Peyer's patch (tissue), 4 donors: Measurements from ENCODE around the gene PLA2G4B. TPM values are rescaled to one million over a fixed set of nuclear protein-coding genes. Genes with fewer than 3 reads are reported as not detected.

Experiments used
- DNase-seq, 3 donors: peaks; one replicate each; pipeline ENCODE4 v3.0.0-alpha.2; 2017 to 2019
- H3K27ac ChIP-seq, 4 donors: fragments of 200-600 bp; sonication (generic); one replicate each; pipeline ENCODE4 v1.5.1; 2016 to 2019
- H3K27me3 ChIP-seq, 2 donors: fragments of 200-600 bp; sonication (generic); one replicate each; pipeline ENCODE4 v1.5.1; 2019
- H3K36me3 ChIP-seq, 3 donors: fragments of 200-600 bp; sonication (generic); one replicate each; pipeline ENCODE4 v1.5.1; 2016 to 2019
- H3K4me1 ChIP-seq, 4 donors: fragments of 200-600 bp; sonication (generic); one replicate each; pipeline ENCODE4 v1.5.1; 2016 to 2019
- H3K4me3 ChIP-seq, 4 donors: fragments of 200-600 bp; sonication (generic); 1 replicate in 3 of 4; 2 replicates in 1 of 4; pipeline ENCODE4 v1.5.1; 2016 to 2019; ENCODE audit warnings: mild to moderate bottlenecking in 1 of 4
- H3K9me3 ChIP-seq, 4 donors: fragments of 200-600 bp; sonication (generic); one replicate each; pipeline ENCODE4 v1.5.1; 2016 to 2019; ENCODE audit warnings: mild to moderate bottlenecking in 1 of 4
- CTCF ChIP-seq, 6 experiments: fragments of 450-650 bp in 4 of 6; fragments of 200-600 bp in 2 of 6; sonication (generic) in 1 of 6; IDR thresholded peaks; one replicate each; pipeline ENCODE4 v1.5.1; 2017 to 2019; ENCODE audit warnings: antibody characterized with exemption in 6 of 6, mild to moderate bottlenecking in 3 of 6, moderate library complexity in 1 of 6
- POLR2A ChIP-seq, 2 donors: fragments of 450-650 bp; IDR thresholded peaks; one replicate each; pipeline ENCODE4 v1.5.1; 2017; ENCODE audit warnings: antibody characterized with exemption in 2 of 2, mild to moderate bottlenecking in 2 of 2, moderate library complexity in 2 of 2
- total RNA-seq, 4 donors: library from RNA; depleted of rRNA; stranded (reverse); fragments of >200 nt; gene quantifications; one replicate each; pipeline ENCODE4 v1.1.0, GENCODE V29; 2016

Gene PLA2G4B
- total RNA-seq, 4 donors from 2014 or later: 7.2 to 15.3 (median 13.3) TPM

GRCh38 chr15:41853831-41854230 is 15.2 kb downstream of the PLA2G4B start:
- no peak for DNase-seq
- Histone ChIP-seq H3K9me3 (no peaks in the 10 kb centered on the region), H3K27me3 (no peaks in the 10 kb centered on the region), H3K27ac (no peak overlapping the region), H3K4me3 (no peak overlapping the region), H3K36me3 (no peaks in the 10 kb centered on the region), H3K4me1 (no peaks in the 10 kb centered on the region)
- TF ChIP-seq CTCF (IDR thresholded peaks at IDR 0.05): no peak
- no peak for TF ChIP-seq POLR2A (IDR thresholded peaks at IDR 0.05)

GRCh38 chr15:41854443-41854842 is 15.8 kb downstream of the PLA2G4B start:
- no peak for DNase-seq
- no peak overlapping the region for H3K27ac ChIP-seq
- H3K36me3 ChIP-seq: no peaks in the 10 kb centered on the region
- no peaks in the 10 kb centered on the region for H3K4me1 ChIP-seq
- H3K27me3 ChIP-seq: no peaks in the 10 kb centered on the region
- H3K4me3 ChIP-seq: no peak overlapping the region
- no peaks in the 10 kb centered on the region for H3K9me3 ChIP-seq
- TF ChIP-seq CTCF (IDR thresholded peaks at IDR 0.05): no peak
- TF ChIP-seq POLR2A (IDR thresholded peaks at IDR 0.05): no peak

DNA sequence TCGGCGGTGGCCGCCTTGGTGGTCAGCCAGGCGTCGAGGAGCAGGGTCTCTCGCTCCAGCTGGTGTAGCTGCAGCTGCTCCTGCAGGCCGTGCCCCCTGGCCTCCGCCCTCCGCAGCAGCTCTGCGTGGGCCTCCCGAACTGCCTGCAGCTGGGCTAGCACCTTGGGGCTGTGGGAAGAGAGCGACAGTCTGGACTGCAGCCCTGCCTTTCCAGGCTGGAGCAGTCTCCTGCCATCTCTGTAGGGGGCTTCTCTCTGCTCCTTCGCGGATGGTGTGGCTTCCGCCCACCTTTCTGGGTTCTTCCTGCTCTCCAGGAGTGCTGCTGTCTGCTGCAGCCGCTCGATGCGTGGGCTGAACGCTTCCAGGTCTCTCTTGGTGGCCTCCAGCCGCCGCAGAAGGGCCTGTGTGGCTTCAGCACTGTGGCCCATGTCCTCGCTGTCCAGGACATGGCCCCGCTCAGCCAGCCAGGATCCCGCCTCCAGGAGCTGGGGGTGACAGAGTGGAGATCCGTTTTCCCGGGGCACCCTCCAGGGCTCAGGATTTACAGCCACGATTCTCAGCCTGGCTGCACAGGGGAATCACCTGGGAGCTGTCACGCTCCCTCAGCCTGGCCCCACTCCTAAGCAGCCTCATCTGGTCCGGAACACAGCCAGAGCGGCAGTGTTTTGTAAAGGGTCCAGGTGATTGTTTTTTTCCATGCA is 16.8 kb downstream of the PLA2G4B start:
- H3K27me3 ChIP-seq: no peaks in the 10 kb centered on the region
- H3K36me3 ChIP-seq: no peaks in the 10 kb centered on the region
- no peak for DNase-seq
- TF ChIP-seq CTCF (IDR thresholded peaks at IDR 0.05): no peak
- no peak for TF ChIP-seq POLR2A (IDR thresholded peaks at IDR 0.05)
- H3K27ac ChIP-seq: no peak overlapping the region
- H3K4me1 ChIP-seq: no peaks in the 10 kb centered on the region
- H3K4me3 ChIP-seq: no peak overlapping the region
- no peaks in the 10 kb centered on the region for H3K9me3 ChIP-seq

DNA sequence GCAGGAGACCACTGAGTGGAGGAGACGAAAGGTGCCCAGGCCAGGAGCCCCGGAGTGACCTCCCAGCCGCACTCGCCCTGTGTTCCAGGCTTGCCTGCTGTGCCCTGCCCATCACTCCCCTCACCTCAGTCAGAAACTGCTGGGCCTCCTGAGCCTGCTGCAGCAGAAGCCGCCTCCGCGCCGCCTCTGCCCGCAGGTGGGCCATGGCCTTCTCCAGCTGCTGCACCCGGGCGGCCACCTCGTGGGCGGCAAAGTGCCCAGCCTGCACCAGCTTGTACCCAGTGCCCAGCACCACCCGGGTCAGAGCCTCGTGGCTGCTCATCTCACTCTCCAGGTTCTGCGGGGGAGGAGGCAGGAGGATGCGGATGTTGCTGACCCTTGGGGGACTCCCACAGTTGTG is 17.6 kb downstream of the PLA2G4B start:
- H3K4me1 ChIP-seq: no peaks in the 10 kb centered on the region
- TF ChIP-seq CTCF (IDR thresholded peaks at IDR 0.05): no peak
- TF ChIP-seq POLR2A (IDR thresholded peaks at IDR 0.05): no peak
- H3K9me3 ChIP-seq: no peaks in the 10 kb centered on the region
- H3K4me3 ChIP-seq: no peak overlapping the region
- no peaks in the 10 kb centered on the region for H3K27me3 ChIP-seq
- H3K27ac ChIP-seq: no peak overlapping the region
- no peaks in the 10 kb centered on the region for H3K36me3 ChIP-seq
- DNase-seq: no peak

- H3K4me1 ChIP-seq: no peaks in the 10 kb centered on the region
- no peaks in the 10 kb centered on the region for H3K9me3 ChIP-seq
- TF ChIP-seq POLR2A (IDR thresholded peaks at IDR 0.05) (no peak), CTCF (IDR thresholded peaks at IDR 0.05) (no peak)
- H3K27me3 ChIP-seq: no peaks in the 10 kb centered on the region
- DNase-seq: no peak
- H3K36me3 ChIP-seq: no peaks in the 10 kb centered on the region
- H3K4me3 ChIP-seq: no peak overlapping the region
- H3K27ac ChIP-seq: no peak overlapping the region
These were observed 18.1 kb downstream of the PLA2G4B start for GRCh38 chr15:41856716-41857115.

DNA sequence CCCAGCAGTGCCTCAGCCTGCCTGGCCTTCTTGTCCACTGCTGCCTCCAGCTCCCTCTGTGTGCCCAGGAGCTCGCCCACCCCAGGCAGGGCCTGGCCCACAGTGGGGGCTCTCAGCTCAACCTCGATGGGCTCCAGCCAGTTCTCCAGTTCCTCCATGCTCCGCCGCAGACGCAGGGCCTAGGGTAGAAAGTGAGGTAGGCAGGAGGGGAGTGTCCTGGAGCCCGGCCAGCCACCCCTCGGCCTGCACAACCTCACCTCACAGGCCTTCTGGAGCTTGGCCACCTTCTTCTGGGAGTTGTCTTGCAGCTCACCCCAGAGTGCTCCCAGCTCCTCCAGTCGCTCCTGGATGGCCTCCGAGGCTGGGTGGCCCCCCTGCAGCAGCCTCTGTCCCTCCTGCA is 18.7 kb downstream of the PLA2G4B start:
- Histone ChIP-seq H3K27ac (no peak overlapping the region), H3K36me3 (no peaks in the 10 kb centered on the region), H3K27me3 (no peaks in the 10 kb centered on the region), H3K4me3 (no peak overlapping the region), H3K4me1 (no peaks in the 10 kb centered on the region), H3K9me3 (no peaks in the 10 kb centered on the region)
- TF ChIP-seq POLR2A (IDR thresholded peaks at IDR 0.05) (no peak), CTCF (IDR thresholded peaks at IDR 0.05) (no peak)
- DNase-seq: no peak
